GM19455 (cell line): ENCODE results near the gene TCF3.
"Not testable (repeated sequence)": the region's sequence is repeated elsewhere in the genome, so short reads cannot be mapped to it uniquely, and the experiment has no call there.

Source experiments
- ATAC-seq: cut with Tn5 transposase; IDR thresholded peaks from one replicate; pipeline ENCODE4 v1.9.1; 2021; ENCODE audit not compliant: unreplicated experiment

The TCF3 gene

GRCh38 chr19:1652471-1653299 is at the start of gene TCF3:
TSS of gene TCF3 (minus strand) at chr19:1652615. CDS start at chr19:1650248, 2,367 bp downstream.
- peak; percentile 69 for ATAC-seq

GRCh38 chr19:1700733-1701663 is 48.6 kb upstream of the TCF3 start:
- ATAC-seq = no peak

GRCh38 chr19:1699998-1700732 is 47.8 kb upstream of the TCF3 start:
- ATAC-seq = no peak

- ATAC-seq = no peak
These were observed 47.0 kb upstream of the TCF3 start for GRCh38 chr19:1699386-1699785.

GRCh38 chr19:1698636-1699035 is 46.2 kb upstream of the TCF3 start:
- no peak for ATAC-seq

- not testable (repeated sequence) for ATAC-seq
These were observed 43.1 kb upstream of the TCF3 start for GRCh38 chr19:1695481-1695880.

GRCh38 chr19:1691589-1692290 is 39.3 kb upstream of the TCF3 start:
- no peak for ATAC-seq

GRCh38 chr19:1690699-1691307 is 38.4 kb upstream of the TCF3 start:
- ATAC-seq = no peak

- not testable (repeated sequence) for ATAC-seq
These were observed 33.4 kb upstream of the TCF3 start for GRCh38 chr19:1685785-1686184.

- no peak for ATAC-seq
These were observed 32.6 kb upstream of the TCF3 start for GRCh38 chr19:1685046-1685445.

- ATAC-seq = no peak
These were observed 32.1 kb upstream of the TCF3 start for GRCh38 chr19:1684573-1684912.

- ATAC-seq = no peak
These were observed 31.6 kb upstream of the TCF3 start for GRCh38 chr19:1683869-1684572.

GRCh38 chr19:1680976-1681375 is 28.6 kb upstream of the TCF3 start:
- ATAC-seq = no peak

- no peak for ATAC-seq
These were observed 25.7 kb upstream of the TCF3 start for GRCh38 chr19:1678073-1678472.

GRCh38 chr19:1676351-1677266 is 24.2 kb upstream of the TCF3 start:
- no peak for ATAC-seq

- ATAC-seq = no peak
These were observed 23.4 kb upstream of the TCF3 start for GRCh38 chr19:1675633-1676350.

GRCh38 chr19:1674293-1674679 is 21.9 kb upstream of the TCF3 start:
- no peak for ATAC-seq
